Measurements from ENCODE around the gene WDR74.

- TF ChIP-seq POLR2AphosphoS5 (IDR thresholded peaks at IDR 0.05; ENCODE audit: low read depth, low read length) (no peak), POLR2A (IDR thresholded peaks at IDR 0.05; ENCODE audit: low read depth, low read length) (no peak), TAF1 (IDR thresholded peaks at IDR 0.05; ENCODE audit: borderline replicate concordance, low read depth, low read length) (no peak)
Observed at GRCh38 chr11:62810748-62811147, 28.6 kb downstream of the WDR74 start.
